ENCODE results near the gene INCA1. TPM values are rescaled to one million over a fixed set of nuclear protein-coding genes. Genes with fewer than 3 reads are reported as not detected.

Gene INCA1
- total RNA-seq, 2 donors from 2014 or later, result 1.7 to 2.9 TPM

GRCh38 chr17:5035315-5035714, 38.0 kb upstream of the INCA1 start, which contains the start of gene SLC52A1:
Gene SLC52A1, minus strand, starts transcription at chr17:5035426. Its CDS starts 820 bp downstream, at chr17:5034606.
- Histone ChIP-seq H3K27me3 (no peaks in the 10 kb centered on the region), H3K4me1 (peaks cover 0 to 10% of the 10 kb centered on the region in 2 donors), H3K9me3 (no peaks in the 10 kb centered on the region), H3K36me3 (no peaks in the 10 kb centered on the region), H3K4me3 (peak within 1 kb of the TSS in 1 of 2 donors; percentile 35), H3K27ac (no peak within 1 kb of the TSS)
- no peak for DNase-seq (ENCODE audit: low spot score)
- TF ChIP-seq CTCF (IDR thresholded peaks at IDR 0.05), result no peak

DNA sequence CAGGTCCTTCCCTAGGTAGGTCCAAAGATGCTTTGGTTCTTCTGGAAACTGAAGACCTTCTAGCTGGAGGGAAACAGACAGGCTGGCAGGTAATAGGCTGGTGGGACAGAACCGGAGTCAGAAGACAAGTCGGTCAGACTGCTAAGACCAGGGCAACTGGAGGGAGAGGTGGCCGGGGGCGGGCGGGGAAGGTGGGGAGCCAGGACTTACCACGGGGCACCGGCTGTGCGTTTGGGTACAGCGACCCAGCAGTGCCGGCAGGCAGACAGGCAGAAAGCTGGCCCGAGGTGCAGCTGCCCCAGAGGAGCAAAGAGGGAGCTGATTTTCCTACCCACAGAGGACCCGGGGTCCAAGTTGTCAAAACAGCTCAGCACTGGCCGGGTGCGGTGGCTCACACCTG, 37.3 kb upstream of the INCA1 start:
- Histone ChIP-seq H3K36me3 (no peaks in the 10 kb centered on the region), H3K4me1 (peaks cover 0 to 10% of the 10 kb centered on the region in 2 donors), H3K9me3 (no peaks in the 10 kb centered on the region), H3K27ac (no peak overlapping the region), H3K27me3 (no peaks in the 10 kb centered on the region), H3K4me3 (no peak overlapping the region)
- TF ChIP-seq CTCF (IDR thresholded peaks at IDR 0.05), result no peak
- no peak for DNase-seq (ENCODE audit: low spot score)

DNA sequence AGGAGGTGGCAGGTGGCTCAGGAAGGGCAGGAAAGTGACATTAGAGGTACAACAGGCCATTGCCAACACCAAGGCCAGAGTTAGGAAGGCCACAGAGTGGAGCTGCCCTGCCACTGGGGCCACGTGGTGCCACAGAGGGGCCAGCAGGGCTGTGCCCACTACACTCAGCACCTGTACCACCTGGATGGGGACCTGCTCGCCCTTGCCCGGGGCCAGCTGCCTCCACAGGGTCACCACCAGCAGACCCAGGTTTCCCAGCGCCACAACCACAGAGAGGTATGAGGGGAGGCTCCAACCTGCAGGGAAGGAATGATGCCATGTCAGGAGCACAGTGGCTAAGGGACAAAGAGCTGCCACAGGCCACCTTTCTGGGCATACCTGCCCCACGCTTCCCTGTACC, 36.7 kb upstream of the INCA1 start:
- Histone ChIP-seq H3K27me3 (no peaks in the 10 kb centered on the region), H3K4me3 (no peak overlapping the region), H3K36me3 (no peaks in the 10 kb centered on the region), H3K9me3 (no peaks in the 10 kb centered on the region), H3K27ac (no peak overlapping the region), H3K4me1 (peaks cover 0 to 10% of the 10 kb centered on the region in 2 donors)
- DNase-seq (ENCODE audit: low spot score), result no peak
- no peak for TF ChIP-seq CTCF (IDR thresholded peaks at IDR 0.05)

- Histone ChIP-seq H3K27me3 (no peaks in the 10 kb centered on the region), H3K27ac (no peak overlapping the region), H3K4me1 (peaks cover 0 to 10% of the 10 kb centered on the region in 2 donors), H3K4me3 (no peak overlapping the region), H3K9me3 (no peaks in the 10 kb centered on the region), H3K36me3 (no peaks in the 10 kb centered on the region)
- TF ChIP-seq CTCF (IDR thresholded peaks at IDR 0.05), result no peak
- no peak for DNase-seq (ENCODE audit: low spot score)
Measured at GRCh38 chr17:5033352-5034015, 36.2 kb upstream of the INCA1 start.

DNA sequence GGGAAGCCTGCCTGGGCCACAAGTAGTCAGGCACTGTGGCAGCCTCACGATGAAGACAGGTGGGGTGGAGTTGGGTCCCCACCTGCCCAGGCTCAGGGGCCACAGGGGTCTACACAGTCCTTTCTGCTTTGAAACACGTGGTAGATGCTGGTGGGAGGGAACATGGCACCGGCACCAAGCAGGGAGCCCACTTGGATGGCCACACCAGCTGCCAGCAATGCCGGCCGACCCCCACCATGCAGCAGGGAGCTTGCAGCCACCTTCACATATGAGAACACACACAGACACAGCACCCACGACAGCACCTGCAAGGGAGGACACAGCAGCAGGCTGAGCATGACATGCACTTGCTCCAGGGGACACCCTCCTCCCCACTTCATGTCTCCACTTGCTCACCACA, 35.5 kb upstream of the INCA1 start:
- H3K36me3 ChIP-seq, result no peaks in the 10 kb centered on the region
- peaks cover 0 to 10% of the 10 kb centered on the region in 2 donors for H3K4me1 ChIP-seq
- no peaks in the 10 kb centered on the region for H3K27me3 ChIP-seq
- H3K27ac ChIP-seq, result no peak overlapping the region
- no peak overlapping the region for H3K4me3 ChIP-seq
- H3K9me3 ChIP-seq, result no peaks in the 10 kb centered on the region
- TF ChIP-seq CTCF (IDR thresholded peaks at IDR 0.05), result no peak
- no peak for DNase-seq (ENCODE audit: low spot score)

Data from right atrium auricular region (tissue), 2 donors.